Measurements from ENCODE around the gene MYD88. TPM values are rescaled to one million over a fixed set of nuclear protein-coding genes. Genes with fewer than 3 reads are reported as not detected.

MYD88 gene
- total and polyA plus RNA-seq, 9 of the 15 experiments (the other 6 are each of a cell fraction or from before 2014, with no cell fraction given) = 3.2 to 47.3 (median 27.6) TPM

DNA sequence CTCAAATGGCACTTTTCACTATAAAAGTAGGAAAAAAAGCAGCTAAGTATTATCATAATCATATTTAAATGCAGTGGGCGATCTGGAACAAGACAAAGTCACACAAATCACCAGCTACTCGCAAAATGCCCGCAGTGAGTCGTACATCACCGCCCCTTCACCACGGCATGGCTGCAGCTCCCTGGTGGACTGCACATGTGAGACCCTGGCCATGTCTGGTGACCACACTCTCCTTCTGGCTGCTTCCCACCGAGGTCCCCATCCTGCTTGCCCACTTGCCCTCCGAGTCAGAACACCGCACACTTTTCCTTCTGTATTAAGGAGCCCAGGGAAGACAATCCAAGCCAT lies 40.1 kb upstream of the MYD88 start:
- Histone ChIP-seq H3K79me2 (ENCODE audit: control insufficient read depth, insufficient read depth, low read length) (no peaks in the 10 kb centered on the region), H3K4me2 (ENCODE audit: insufficient read depth, low read length) (no peak overlapping the region), H3K27ac (ENCODE audit: extremely low read depth, low read depth, low read length) (no peak overlapping the region), H3K9ac (ENCODE audit: insufficient read depth in 1 of 2, low read depth in 2 of 2, low read length in 2 of 2) (no peak overlapping the region), H3K9me3 (replicated peaks; ENCODE audit: control insufficient read depth, insufficient read depth, low read depth, low read length) (no peaks in the 10 kb centered on the region), H3K27me3 (ENCODE audit: control insufficient read depth in 2 of 2, insufficient read depth in 2 of 2, low read length in 2 of 2) (peaks cover 60 to 77% of the 10 kb centered on the region in 2 experiments), H3K36me3 (ENCODE audit: control insufficient read depth, insufficient read depth, low read length) (no peaks in the 10 kb centered on the region), H3K4me3 (no peak overlapping the region), H3K4me1 (replicated peaks in 1 of 2; ENCODE audit: control insufficient read depth in 2 of 2, insufficient read depth in 2 of 2, low read length in 2 of 2) (no peaks in the 10 kb centered on the region), H3K9me1 (ENCODE audit: control insufficient read depth, insufficient read depth, low read length) (no peaks in the 10 kb centered on the region), H2AFZ (ENCODE audit: low read depth, low read length) (no peak overlapping the region), H4K20me1 (replicated peaks; ENCODE audit: control insufficient read depth, insufficient read depth, low read length) (no peaks in the 10 kb centered on the region)
- BruUV-seq (replicated peaks) = no TSS peak
- ChIA-PET POLR2A (interaction anchor here (2.0 kb wide), 1 partner anchor 12 kb away, joined by 8 read pairs; no protein-coding TSS in a partner anchor), CTCF (ENCODE audit: low intra/inter-chr PET ratio) (interaction anchor here (0.7 kb wide), 1 partner anchor 886 kb away, joined by 3 read pairs; no protein-coding TSS in a partner anchor)
- FAIRE-seq = no peak
- no peak for ATAC-seq
- in situ Hi-C loops (cut with MboI) (no loop called here), intact Hi-C loops (cut with micrococcal nuclease) (no loop called here)
- no peak for DNase-seq (ENCODE audit: extremely low read depth in 1 of 4, low spot score in 3 of 4)
- WGBS (ENCODE audit: insufficient coverage, low coverage, missing lambda C conversion rate) = 0% methylated on average over 9 of the region's 9 CpGs
- TF ChIP-seq ZNF668 (CRISPR knock-in tag; IDR thresholded peaks at IDR 0.05) = no peak

DNA sequence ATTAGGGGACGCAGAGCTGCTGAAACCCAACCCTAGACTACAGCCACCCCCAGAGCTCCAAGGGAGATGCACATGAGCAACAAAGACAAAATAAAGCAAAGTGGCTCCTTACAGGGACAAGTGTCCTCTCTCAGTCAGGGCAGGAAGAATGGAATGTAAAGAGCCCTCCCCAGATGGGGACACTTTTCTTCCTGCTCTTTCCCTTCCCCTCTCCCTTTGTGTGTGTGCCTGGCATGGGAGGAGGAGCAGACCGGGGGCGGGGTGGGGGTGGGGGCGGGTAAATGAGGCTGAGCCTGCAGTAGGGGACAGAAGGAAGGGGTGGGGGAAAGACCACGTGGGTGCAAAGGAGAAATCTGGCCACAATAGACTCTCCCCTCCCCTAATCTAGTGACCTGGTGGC lies 38.9 kb upstream of the MYD88 start:
- Histone ChIP-seq H3K36me3 (ENCODE audit: control insufficient read depth, insufficient read depth, low read length) (no peaks in the 10 kb centered on the region), H4K20me1 (replicated peaks; ENCODE audit: control insufficient read depth, insufficient read depth, low read length) (no peaks in the 10 kb centered on the region), H3K9me3 (replicated peaks; ENCODE audit: control insufficient read depth, insufficient read depth, low read depth, low read length) (no peaks in the 10 kb centered on the region), H3K79me2 (ENCODE audit: control insufficient read depth, insufficient read depth, low read length) (no peaks in the 10 kb centered on the region), H3K4me2 (ENCODE audit: insufficient read depth, low read length) (no peak overlapping the region), H2AFZ (ENCODE audit: low read depth, low read length) (no peak overlapping the region), H3K4me3 (no peak overlapping the region), H3K9me1 (ENCODE audit: control insufficient read depth, insufficient read depth, low read length) (no peaks in the 10 kb centered on the region), H3K9ac (ENCODE audit: insufficient read depth in 1 of 2, low read depth in 2 of 2, low read length in 2 of 2) (no peak overlapping the region), H3K27ac (ENCODE audit: extremely low read depth, low read depth, low read length) (no peak overlapping the region), H3K27me3 (ENCODE audit: control insufficient read depth in 2 of 2, insufficient read depth in 2 of 2, low read length in 2 of 2) (peaks cover 51 to 66% of the 10 kb centered on the region in 2 experiments), H3K4me1 (replicated peaks in 1 of 2; ENCODE audit: control insufficient read depth in 2 of 2, insufficient read depth in 2 of 2, low read length in 2 of 2) (no peaks in the 10 kb centered on the region)
- ChIA-PET CTCF (ENCODE audit: low intra/inter-chr PET ratio) (no interaction called here), POLR2A (interaction anchor here (0.6 to 2.0 kb wide), 4 partner anchors 10 to 394 kb away, joined by 4 to 8 read pairs (median 5); no protein-coding TSS in a partner anchor)
- no TSS peak for BruUV-seq (replicated peaks)
- DNase-seq (ENCODE audit: extremely low read depth in 1 of 4, low spot score in 3 of 4) (no peak), FAIRE-seq (no peak), ATAC-seq (no peak)
- 0% methylated on average over 5 of the region's 5 CpGs for WGBS (ENCODE audit: insufficient coverage, low coverage, missing lambda C conversion rate)
- in situ Hi-C loops (cut with MboI) (no loop called here), intact Hi-C loops (cut with micrococcal nuclease) (no loop called here)
- TF ChIP-seq, protein P1, sequence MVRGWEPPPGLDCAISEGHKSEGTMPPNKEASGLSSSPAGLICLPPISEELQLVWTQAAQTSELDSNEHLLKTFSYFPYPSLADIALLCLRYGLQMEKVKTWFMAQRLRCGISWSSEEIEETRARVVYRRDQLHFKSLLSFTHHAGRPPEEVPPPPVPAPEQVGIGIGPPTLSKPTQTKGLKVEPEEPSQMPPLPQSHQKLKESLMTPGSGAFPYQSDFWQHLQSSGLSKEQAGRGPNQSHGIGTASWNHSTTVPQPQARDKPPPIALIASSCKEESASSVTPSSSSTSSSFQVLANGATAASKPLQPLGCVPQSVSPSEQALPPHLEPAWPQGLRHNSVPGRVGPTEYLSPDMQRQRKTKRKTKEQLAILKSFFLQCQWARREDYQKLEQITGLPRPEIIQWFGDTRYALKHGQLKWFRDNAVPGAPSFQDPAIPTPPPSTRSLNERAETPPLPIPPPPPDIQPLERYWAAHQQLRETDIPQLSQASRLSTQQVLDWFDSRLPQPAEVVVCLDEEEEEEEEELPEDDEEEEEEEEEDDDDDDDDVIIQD (CRISPR knock-in tag; IDR thresholded peaks at IDR 0.05) = no peak
- TF ChIP-seq BDP1 (IDR thresholded peaks at IDR 0.05; ENCODE audit: insufficient read depth, insufficient read length) = no peak
- no peak for TF ChIP-seq ZNF77 (CRISPR knock-in tag; IDR thresholded peaks at IDR 0.05)
- TF ChIP-seq PHTF2 (CRISPR knock-in tag; IDR thresholded peaks at IDR 0.05) = no peak
- no peak for TF ChIP-seq NCOA2 (IDR thresholded peaks at IDR 0.05; ENCODE audit: partially characterized antibody in 2 of 2)
- TF ChIP-seq CBX1 (IDR thresholded peaks at IDR 0.05; ENCODE audit: low read depth) = no peak
